SU-DHL-6 (cell line): ENCODE data around the gene WNT4.
"Not testable (repeated sequence)": the region's sequence is repeated elsewhere in the genome, so short reads cannot be mapped to it uniquely, and the experiment has no call there.

ENCODE experiments used
- H2AFZ ChIP-seq: fragments of 200-600 bp; sonication (generic); 2 replicates; pipeline ENCODE4 v1.6.1; 2014; ENCODE audit warnings: low read depth, mild to moderate bottlenecking, moderate library complexity, mixed read lengths, antibody characterized with exemption, low read length; ENCODE audit not compliant: severe bottlenecking
- H3F3A ChIP-seq: fragments of 200-600 bp; shearing (Covaris generic); 2 replicates; pipeline ENCODE4 v1.6.0; 2016; ENCODE audit warnings: antibody characterized with exemption, mild to moderate bottlenecking; ENCODE audit not compliant: insufficient read depth
- H3K27ac ChIP-seq: fragments of 200-600 bp; sonication (generic); 2 replicates; pipeline ENCODE4 v1.5.1; 2016; ENCODE audit warnings: low read depth, mild to moderate bottlenecking, low read length, moderate library complexity, mixed read lengths
- H3K27me3 ChIP-seq: fragments of 200-600 bp; sonication (generic), shearing (Covaris generic); 2 replicates; pipeline ENCODE4 v1.6.0; 2014; ENCODE audit warnings: mild to moderate bottlenecking, low read length
- H3K36me3 ChIP-seq: fragments of 200-600 bp; sonication (generic); 2 replicates; pipeline ENCODE4 v1.6.1; 2014; ENCODE audit warnings: mild to moderate bottlenecking, low read length, mixed read lengths
- H3K4me2 ChIP-seq: fragments of 300-600, 200-600 bp; shearing (Covaris generic), sonication (generic); 2 replicates; pipeline ENCODE4 v1.6.0; 2014; ENCODE audit warnings: low read length, low read depth, mild to moderate bottlenecking; ENCODE audit not compliant: poor library complexity, severe bottlenecking
- H3K4me3 ChIP-seq: fragments of 200-600 bp; sonication (generic); 2 replicates; pipeline ENCODE4 v1.5.1; 2014; ENCODE audit warnings: antibody characterized with exemption, low read length, mild to moderate bottlenecking, mixed read lengths; ENCODE audit not compliant: insufficient read depth, poor library complexity, severe bottlenecking
- H3K79me2 ChIP-seq: fragments of 200-600 bp; sonication (generic); 2 replicates; pipeline ENCODE4 v1.6.1; 2014; ENCODE audit warnings: mild to moderate bottlenecking, low read length, moderate library complexity; ENCODE audit not compliant: insufficient read depth
- H3K9ac ChIP-seq: fragments of 200-600 bp; sonication (generic); 2 replicates; pipeline ENCODE4 v1.7.0; 2014; ENCODE audit warnings: mild to moderate bottlenecking, low read length
- H3K9me2 ChIP-seq: fragments of 200-600 bp; sonication (generic); replicated peaks from 2 replicates; pipeline ENCODE4 v1.6.1; 2014; ENCODE audit warnings: low read length; ENCODE audit not compliant: insufficient read depth
- H3K9me3 ChIP-seq: fragments of 200-600 bp; sonication (generic); 2 replicates; pipeline ENCODE4 v1.6.1; 2014; ENCODE audit warnings: low read length, mixed read lengths; ENCODE audit not compliant: insufficient read depth
- H4K20me1 ChIP-seq: fragments of 200-600 bp; sonication (generic); 2 replicates; pipeline ENCODE4 v1.6.1; 2014; ENCODE audit warnings: low read depth, mild to moderate bottlenecking, antibody characterized with exemption, low read length, moderate library complexity, mixed read lengths
- CTCF ChIP-seq: fragments of 200-600 bp; sonication (generic); IDR thresholded peaks from one replicate; pipeline ENCODE4 v1.5.1; 2017; ENCODE audit warnings: antibody characterized with exemption, mild to moderate bottlenecking, low read length, moderate library complexity; ENCODE audit not compliant: insufficient read depth, poor library complexity, severe bottlenecking
- EZH2phosphoT487 ChIP-seq: fragments of 200-600 bp; sonication (generic), shearing (Covaris generic); conservative IDR thresholded peaks from 2 replicates; pipeline ENCODE4 v1.6.1; 2018; ENCODE audit warnings: mild to moderate bottlenecking, antibody characterized with exemption, low read length, moderate library complexity, mixed read lengths

The WNT4 gene

GRCh38 chr1:22096036-22096435, 46.9 kb downstream of the WNT4 start:
- Histone ChIP-seq H3K36me3 (peaks cover 17% of the 10 kb centered on the region; the same call in 1 of the 2 replicates), H4K20me1 (peaks cover 30% of the 10 kb centered on the region)

DNA sequence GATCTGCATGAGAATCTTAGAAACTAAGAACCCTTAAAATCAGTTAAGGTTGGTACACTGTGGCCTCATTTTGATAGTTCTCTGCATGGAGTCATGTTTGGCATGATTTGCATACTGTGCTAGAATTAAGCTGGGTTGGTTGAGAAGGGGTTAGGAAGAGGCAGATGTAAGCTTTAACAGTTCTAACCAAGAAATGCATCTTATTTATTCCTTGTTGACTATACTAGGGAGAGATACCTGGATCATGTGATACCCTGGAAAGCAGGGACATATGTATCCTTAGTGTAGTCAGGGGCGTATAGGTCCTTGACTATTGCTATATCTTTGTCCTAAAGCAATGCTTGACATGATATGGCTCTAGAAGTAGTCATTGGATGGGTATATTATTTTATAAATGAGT, 49.4 kb downstream of the WNT4 start:
- H2AFZ ChIP-seq: no peak overlapping the region
- no peak overlapping the region for H3K4me2 ChIP-seq
- H3F3A ChIP-seq: peaks cover 8% of the 10 kb centered on the region
- H3K9me3 ChIP-seq: no peaks in the 10 kb centered on the region
- H3K4me3 ChIP-seq: no peak overlapping the region
- H4K20me1 ChIP-seq: peaks cover 54% of the 10 kb centered on the region
- H3K27ac ChIP-seq: no peak overlapping the region
- H3K27me3 ChIP-seq: no peaks in the 10 kb centered on the region
- TF ChIP-seq CTCF: no peak
- no peak for TF ChIP-seq EZH2phosphoT487
- H3K9me2 ChIP-seq: no peaks in the 10 kb centered on the region
- peaks cover 45% of the 10 kb centered on the region for H3K79me2 ChIP-seq
- H3K9ac ChIP-seq: no peak overlapping the region
- H3K36me3 ChIP-seq: peaks cover 20% of the 10 kb centered on the region

More at GRCh38 chr1:22096036-22096435, 46.9 kb downstream of the WNT4 start:
- Histone ChIP-seq H3K9ac (no peak overlapping the region), H3K4me2 (no peak overlapping the region), H2AFZ (no peak overlapping the region), H3K4me3 (no peak overlapping the region), H3K27me3 (no peaks in the 10 kb centered on the region), H3K9me3 (no peaks in the 10 kb centered on the region), H3K79me2 (peaks cover 22% of the 10 kb centered on the region; the same call in 1 of the 2 replicates), H3F3A (peaks cover 8% of the 10 kb centered on the region), H3K27ac (no peak overlapping the region), H3K9me2 (no peaks in the 10 kb centered on the region)
- TF ChIP-seq EZH2phosphoT487: no peak
- TF ChIP-seq CTCF: no peak

- not testable (repeated sequence) for H3F3A ChIP-seq, H3K9me2 ChIP-seq, H3K4me2 ChIP-seq, H3K27me3 ChIP-seq, H3K9ac ChIP-seq, H3K4me3 ChIP-seq, H3K9me3 ChIP-seq, H2AFZ ChIP-seq, H3K27ac ChIP-seq
- Histone ChIP-seq H3K36me3 (peaks cover 28% of the 10 kb centered on the region), H3K79me2 (peaks cover 56% of the 10 kb centered on the region), H4K20me1 (peaks cover 63% of the 10 kb centered on the region)
Observed at GRCh38 chr1:22092026-22092768, 50.7 kb downstream of the WNT4 start.

DNA sequence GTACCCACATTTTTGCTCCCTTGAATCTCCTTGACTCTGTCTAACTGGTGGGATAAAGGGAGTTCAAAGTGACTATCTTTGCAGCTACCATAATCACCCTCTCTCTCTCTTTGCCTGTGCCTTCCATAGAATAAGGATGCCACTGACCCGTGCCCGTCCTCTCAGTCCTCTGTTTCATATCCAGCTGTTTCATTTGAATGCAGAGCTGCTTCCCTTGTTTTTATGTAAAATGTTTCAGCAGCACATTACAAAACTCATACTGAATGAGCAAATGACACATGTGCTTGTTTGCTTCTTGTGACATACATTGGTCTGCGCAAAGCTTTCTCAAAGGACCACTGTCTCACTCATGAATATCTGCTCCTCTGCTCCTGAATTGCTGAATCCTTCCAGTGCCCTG, 52.0 kb downstream of the WNT4 start:
- no peak overlapping the region for H2AFZ ChIP-seq
- H3K4me3 ChIP-seq: no peak overlapping the region
- H3F3A ChIP-seq: peaks cover 8% of the 10 kb centered on the region
- H3K36me3 ChIP-seq: peaks cover 31% of the 10 kb centered on the region
- no peak overlapping the region for H3K27ac ChIP-seq
- no peak overlapping the region for H3K9ac ChIP-seq
- TF ChIP-seq EZH2phosphoT487: no peak
- TF ChIP-seq CTCF: no peak
- H3K4me2 ChIP-seq: no peak overlapping the region
- peaks cover 54% of the 10 kb centered on the region for H4K20me1 ChIP-seq
- no peaks in the 10 kb centered on the region for H3K9me2 ChIP-seq
- H3K9me3 ChIP-seq: no peaks in the 10 kb centered on the region
- peaks cover 60% of the 10 kb centered on the region for H3K79me2 ChIP-seq
- H3K27me3 ChIP-seq: no peaks in the 10 kb centered on the region
